Chondrocyte (in vitro differentiated cells): ENCODE data around the gene CSTPP1. TPM values are rescaled to one million over a fixed set of nuclear protein-coding genes. Genes with fewer than 3 reads are reported as not detected.

Source experiments
- DNase-seq: peaks from one replicate; pipeline ENCODE4 v3.0.0; 2021; ENCODE audit warnings: mixed read lengths, low spot score
- H3K27ac Mint-ChIP-seq: one replicate; pipeline ENCODE4 v1.8.0; 2021; ENCODE audit warnings: mild to moderate bottlenecking, moderate library complexity, mixed read lengths; ENCODE audit not compliant: unreplicated experiment
- H3K27me3 Mint-ChIP-seq: 2 replicates; pipeline ENCODE4 v1.8.0; 2021; ENCODE audit warnings: low read depth, mixed read lengths
- H3K36me3 Mint-ChIP-seq: 2 replicates; pipeline ENCODE4 v1.8.0; 2021; ENCODE audit warnings: low read depth, mixed read lengths
- H3K4me1 Mint-ChIP-seq: 2 replicates; pipeline ENCODE4 v1.8.0; 2021; ENCODE audit warnings: low read depth, mild to moderate bottlenecking, mixed read lengths
- H3K4me3 Mint-ChIP-seq: one replicate; pipeline ENCODE4 v1.8.0; 2021; ENCODE audit warnings: mild to moderate bottlenecking, moderate library complexity, mixed read lengths; ENCODE audit not compliant: unreplicated experiment
- H3K9me3 Mint-ChIP-seq: 2 replicates; pipeline ENCODE4 v1.8.0; 2021; ENCODE audit warnings: low read depth, mixed read lengths
- CTCF ChIP-seq: fragments of 200-600 bp; sonication (generic); IDR thresholded peaks from 2 replicates; pipeline ENCODE4 v1.5.0; 2021; ENCODE audit warnings: antibody characterized with exemption, mild to moderate bottlenecking, moderate library complexity
- total RNA-seq: library from RNA; stranded (reverse); gene quantifications from 3 replicates; pipeline ENCODE4 v1.2.1, GENCODE V29; 2021

Gene CSTPP1
- total RNA-seq, 1 donor from 2014 or later = 19.6 TPM

- peaks cover 27% of the 10 kb centered on the region for H3K4me1 Mint-ChIP-seq
- peaks cover 3% of the 10 kb centered on the region for H3K9me3 Mint-ChIP-seq
- no peak for DNase-seq
- H3K27ac Mint-ChIP-seq = no peak overlapping the region
- no peak overlapping the region for H3K4me3 Mint-ChIP-seq
- TF ChIP-seq CTCF = no peak
- H3K36me3 Mint-ChIP-seq = peaks cover 11% of the 10 kb centered on the region
- H3K27me3 Mint-ChIP-seq = no peaks in the 10 kb centered on the region
Observed at GRCh38 chr11:46999217-46999616, 62.7 kb downstream of the CSTPP1 start.

GRCh38 chr11:47000033-47000432 lies 63.5 kb downstream of the CSTPP1 start:
- H3K9me3 Mint-ChIP-seq = peaks cover 3% of the 10 kb centered on the region
- peaks cover 35% of the 10 kb centered on the region for H3K4me1 Mint-ChIP-seq
- no peak overlapping the region for H3K27ac Mint-ChIP-seq
- H3K27me3 Mint-ChIP-seq = no peaks in the 10 kb centered on the region
- peaks cover 11% of the 10 kb centered on the region for H3K36me3 Mint-ChIP-seq
- no peak overlapping the region for H3K4me3 Mint-ChIP-seq
- TF ChIP-seq CTCF = no peak
- DNase-seq = no peak

- no peaks in the 10 kb centered on the region for H3K27me3 Mint-ChIP-seq
- no peak overlapping the region for H3K27ac Mint-ChIP-seq
- no peak overlapping the region for H3K4me3 Mint-ChIP-seq
- TF ChIP-seq CTCF = no peak
- H3K36me3 Mint-ChIP-seq = peaks cover 9% of the 10 kb centered on the region
- no peak for DNase-seq
- peaks cover 49% of the 10 kb centered on the region for H3K4me1 Mint-ChIP-seq
- peaks cover 2% of the 10 kb centered on the region for H3K9me3 Mint-ChIP-seq
Observed at GRCh38 chr11:47001781-47002181, 65.2 kb downstream of the CSTPP1 start.

GRCh38 chr11:47002390-47002789 lies 65.8 kb downstream of the CSTPP1 start:
- Mint-ChIP-seq H3K36me3 (peaks cover 4% of the 10 kb centered on the region), H3K9me3 (no peaks in the 10 kb centered on the region), H3K27me3 (no peaks in the 10 kb centered on the region), H3K27ac (no peak overlapping the region), H3K4me1 (peaks cover 52% of the 10 kb centered on the region), H3K4me3 (no peak overlapping the region)
- DNase-seq = no peak
- TF ChIP-seq CTCF = no peak

GRCh38 chr11:47003180-47003877 lies 66.8 kb downstream of the CSTPP1 start:
- no peak overlapping the region for H3K4me3 Mint-ChIP-seq
- no peaks in the 10 kb centered on the region for H3K27me3 Mint-ChIP-seq
- H3K36me3 Mint-ChIP-seq = no peaks in the 10 kb centered on the region
- no peak overlapping the region for H3K27ac Mint-ChIP-seq
- no peak for TF ChIP-seq CTCF
- peaks cover 54% of the 10 kb centered on the region for H3K4me1 Mint-ChIP-seq
- no peaks in the 10 kb centered on the region for H3K9me3 Mint-ChIP-seq
- DNase-seq = no peak
